HG03039 (cell line): ENCODE data around the gene PLXNC1.

Experiments used
- ATAC-seq: cut with Tn5 transposase; IDR thresholded peaks from one replicate; pipeline ENCODE4 v1.9.1; 2021; ENCODE audit warnings: mild to moderate bottlenecking, moderate library complexity; ENCODE audit not compliant: unreplicated experiment

Gene PLXNC1

GRCh38 chr12:94147991-94148738 lies at the start of gene PLXNC1:
TSS of gene PLXNC1 (plus strand) at chr12:94148577. CDS start at chr12:94148972, 395 bp downstream.
- ATAC-seq, result peak; percentile 42

- ATAC-seq, result no peak
Observed at GRCh38 chr12:94099191-94099590, 49.2 kb upstream of the PLXNC1 start.

- no peak for ATAC-seq
Observed at GRCh38 chr12:94099632-94100031, 48.7 kb upstream of the PLXNC1 start.

GRCh38 chr12:94100211-94100627 lies 48.2 kb upstream of the PLXNC1 start:
- no peak for ATAC-seq

GRCh38 chr12:94100990-94101737 lies 47.2 kb upstream of the PLXNC1 start:
- peak; percentile 51 for ATAC-seq

- ATAC-seq, result peak; percentile 71
Observed at GRCh38 chr12:94101738-94102660, 46.4 kb upstream of the PLXNC1 start.

- no peak for ATAC-seq
Observed at GRCh38 chr12:94103986-94104385, 44.4 kb upstream of the PLXNC1 start.

- ATAC-seq, result no peak
Observed at GRCh38 chr12:94107910-94108309, 40.5 kb upstream of the PLXNC1 start.

- no peak for ATAC-seq
Observed at GRCh38 chr12:94109160-94109559, 39.2 kb upstream of the PLXNC1 start.

- ATAC-seq, result no peak
Observed at GRCh38 chr12:94110258-94110657, 38.1 kb upstream of the PLXNC1 start.

- no peak for ATAC-seq
Observed at GRCh38 chr12:94111302-94111701, 37.1 kb upstream of the PLXNC1 start.

- no peak for ATAC-seq
Observed at GRCh38 chr12:94112121-94112520, 36.3 kb upstream of the PLXNC1 start.

GRCh38 chr12:94114166-94114565 lies 34.2 kb upstream of the PLXNC1 start:
- ATAC-seq, result no peak

- no peak for ATAC-seq
Observed at GRCh38 chr12:94116191-94116590, 32.2 kb upstream of the PLXNC1 start.

GRCh38 chr12:94121886-94122285 lies 26.5 kb upstream of the PLXNC1 start:
- ATAC-seq, result no peak

- no peak for ATAC-seq
Observed at GRCh38 chr12:94122591-94122990, 25.8 kb upstream of the PLXNC1 start.

GRCh38 chr12:94123127-94123526 lies 25.2 kb upstream of the PLXNC1 start:
- ATAC-seq, result no peak

- no peak for ATAC-seq
Observed at GRCh38 chr12:94126067-94126466, 22.3 kb upstream of the PLXNC1 start.

GRCh38 chr12:94127239-94128131 lies 20.9 kb upstream of the PLXNC1 start:
- ATAC-seq, result no peak

GRCh38 chr12:94128280-94128679 lies 20.1 kb upstream of the PLXNC1 start:
- no peak for ATAC-seq
